Skin of body (tissue), 2 donors: ENCODE measurements around the gene NFIL3. TPM values are rescaled to one million over a fixed set of nuclear protein-coding genes. Genes with fewer than 3 reads are reported as not detected.
"Not testable (repeated sequence)": the region's sequence is repeated elsewhere in the genome, so short reads cannot be mapped to it uniquely, and the experiment has no call there.

Experiments
- DNase-seq: peaks from one replicate; lab custom pipeline; 2025; lab: John Stamatoyannopoulos, UW
- total RNA-seq: library from RNA; depleted of rRNA; stranded (reverse); fragments of >200 nt; gene quantifications from one replicate; pipeline ENCODE4 v1.2.3, GENCODE V29; 2014

NFIL3 gene
- total RNA-seq, 1 donor from 2014 or later = 52.2 TPM

DNA sequence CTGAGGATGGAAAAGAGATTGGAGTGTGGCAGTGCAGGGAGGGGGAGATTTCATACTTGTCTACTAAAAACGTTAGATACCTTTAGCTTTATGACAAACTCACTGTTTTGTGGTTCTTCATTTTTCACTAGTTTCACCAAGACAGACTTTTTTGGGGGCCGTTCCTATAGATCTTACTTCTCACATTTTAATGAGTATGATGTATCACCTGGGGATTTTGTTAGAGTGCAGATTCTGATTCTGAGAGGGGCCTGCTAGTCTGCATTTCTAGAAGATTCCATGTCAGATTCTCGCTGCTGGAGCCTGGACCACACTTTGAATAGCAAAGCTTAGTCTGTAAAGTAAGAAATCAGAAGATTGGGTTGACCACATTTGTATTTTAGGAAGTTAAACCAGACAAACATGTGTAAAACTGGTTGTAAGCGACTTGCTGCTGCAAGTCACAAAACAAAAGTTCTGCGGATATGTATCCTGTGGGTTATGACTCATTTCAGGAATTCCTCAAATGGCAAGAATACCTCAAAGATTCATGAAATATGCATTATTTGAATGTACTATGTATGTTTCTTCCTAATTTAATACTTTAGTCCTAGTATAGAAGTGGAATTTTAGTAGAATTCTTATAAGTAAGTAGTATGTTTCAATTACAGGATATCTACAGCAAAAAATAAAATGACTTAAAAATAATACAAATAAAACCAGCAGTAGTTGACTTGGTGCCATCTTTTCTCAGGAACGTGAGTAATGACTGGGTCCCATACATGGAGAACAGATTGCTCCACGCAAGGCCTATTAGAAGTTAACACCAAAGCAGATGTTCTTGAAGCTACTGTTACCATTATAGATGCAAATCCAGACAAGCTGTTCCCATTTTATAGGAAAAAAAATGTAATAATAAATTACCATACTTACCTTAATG, 27.8 kb downstream of the NFIL3 start:
- no peak for DNase-seq

DNA sequence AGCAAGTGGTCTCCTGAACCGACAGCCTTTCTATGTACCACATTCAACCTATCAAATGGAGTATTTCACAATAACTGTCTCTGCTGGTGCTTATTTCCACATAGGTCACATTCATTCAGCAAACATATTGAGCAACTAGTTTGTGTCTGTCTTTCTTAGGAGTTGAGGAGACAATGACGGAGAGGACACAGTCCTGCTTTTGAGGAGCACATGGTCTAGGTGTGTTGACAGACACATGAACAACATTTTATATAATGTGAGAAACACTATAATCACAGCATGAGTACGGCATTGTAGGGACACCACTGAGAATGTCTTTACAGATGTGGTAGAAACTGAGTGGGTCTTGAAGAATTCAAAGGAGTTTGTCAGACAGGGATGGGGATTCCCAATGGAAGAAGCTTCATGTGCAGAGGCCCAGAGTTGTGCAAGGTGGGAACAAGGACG, 28.5 kb downstream of the NFIL3 start:
- DNase-seq = no peak

DNA sequence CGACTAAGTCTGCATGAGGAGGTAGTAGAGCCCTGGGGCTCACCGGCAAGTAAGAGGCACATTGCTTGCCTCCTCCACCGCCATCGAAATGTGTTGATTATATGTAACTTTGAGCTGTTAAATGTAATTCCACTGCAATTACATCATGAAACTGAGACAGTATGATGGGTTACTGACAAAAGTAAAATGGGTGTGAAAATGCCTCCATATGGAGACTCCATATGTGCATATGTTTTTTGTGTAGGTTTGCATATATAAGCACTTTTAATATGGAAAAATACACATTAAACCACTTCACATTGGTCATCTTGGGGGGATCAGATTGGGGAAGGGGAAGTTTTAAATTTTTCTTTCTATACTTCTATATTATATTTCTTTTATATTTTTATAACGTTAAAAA, 29.8 kb downstream of the NFIL3 start:
- no peak for DNase-seq

DNA sequence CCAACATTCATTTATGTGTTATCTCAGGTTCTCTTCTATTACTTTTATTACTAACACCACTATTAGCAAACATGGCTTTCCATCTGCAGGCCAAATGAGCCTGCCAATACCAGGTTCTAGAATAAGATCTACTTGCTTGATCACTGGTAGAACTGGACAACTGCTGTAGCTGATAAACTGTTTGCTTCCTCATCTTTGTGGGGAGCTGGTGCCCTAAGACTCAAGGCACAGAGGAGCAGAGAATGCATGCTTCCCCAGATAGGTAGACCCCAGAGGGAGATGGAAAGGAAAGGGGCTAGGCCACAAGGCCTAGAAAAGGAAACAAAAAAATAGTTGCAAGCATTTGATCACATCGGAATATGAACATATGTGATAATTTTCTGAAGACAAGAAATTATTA, 31.2 kb downstream of the NFIL3 start:
- DNase-seq = no peak

DNA sequence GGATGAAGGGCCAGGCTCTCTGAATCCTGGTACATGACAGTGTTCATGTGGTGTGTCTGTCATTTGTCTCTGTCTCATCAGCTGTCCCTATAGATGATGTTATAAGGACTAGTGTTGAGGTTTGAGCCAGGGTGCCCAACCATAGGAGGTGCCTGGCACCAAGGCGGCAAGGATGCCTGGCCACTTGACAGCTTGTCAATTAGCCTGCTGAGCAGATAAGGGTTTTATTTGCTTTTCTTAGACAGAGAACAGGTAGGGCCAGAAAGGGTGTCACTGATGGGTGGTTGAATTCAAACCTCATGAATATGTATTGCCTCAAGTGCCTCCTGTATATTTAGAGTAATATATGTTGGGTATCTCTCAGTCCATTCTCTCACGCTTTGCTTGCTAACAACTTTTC, 31.8 kb downstream of the NFIL3 start:
- DNase-seq = no peak

DNA sequence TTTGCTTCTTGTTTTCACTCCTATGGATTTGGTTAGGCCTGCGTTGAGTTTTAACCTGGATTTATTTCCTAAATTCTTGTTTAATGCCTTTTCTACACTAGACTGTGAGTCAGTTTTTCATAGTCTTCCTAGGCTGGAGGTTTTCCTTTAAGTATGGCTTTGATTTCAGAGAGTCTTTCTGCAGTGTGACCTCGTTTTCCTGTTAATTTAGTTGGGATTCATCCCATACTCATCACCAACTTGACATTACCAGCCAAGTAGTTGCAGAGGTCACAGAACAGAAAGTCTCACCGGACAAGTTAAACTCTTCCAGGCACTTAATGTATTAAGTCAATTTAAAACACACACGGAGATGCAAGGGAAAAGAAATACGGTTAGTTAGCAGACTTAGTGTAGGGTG, 32.2 kb downstream of the NFIL3 start:
- no peak for DNase-seq

DNA sequence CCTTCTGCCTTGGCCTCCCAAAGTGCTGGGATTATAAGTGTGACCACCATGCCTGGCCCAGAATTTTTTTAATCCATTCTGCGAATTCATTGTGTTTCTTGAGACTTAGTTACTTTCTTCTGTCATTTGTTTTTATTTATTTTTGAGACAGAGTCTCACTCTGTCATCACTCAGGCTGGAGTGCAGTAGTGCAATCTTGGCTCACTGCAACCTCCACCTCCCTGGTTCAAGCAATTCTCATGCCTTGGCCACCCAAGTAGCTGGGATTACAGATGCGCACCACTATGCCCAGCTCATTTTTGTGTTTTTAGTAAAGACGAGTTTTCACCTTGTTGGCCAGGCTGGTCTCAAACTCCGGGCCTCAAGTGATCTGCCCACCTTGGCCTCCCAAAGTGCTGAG, 33.9 kb downstream of the NFIL3 start:
- not testable (repeated sequence) for DNase-seq

DNA sequence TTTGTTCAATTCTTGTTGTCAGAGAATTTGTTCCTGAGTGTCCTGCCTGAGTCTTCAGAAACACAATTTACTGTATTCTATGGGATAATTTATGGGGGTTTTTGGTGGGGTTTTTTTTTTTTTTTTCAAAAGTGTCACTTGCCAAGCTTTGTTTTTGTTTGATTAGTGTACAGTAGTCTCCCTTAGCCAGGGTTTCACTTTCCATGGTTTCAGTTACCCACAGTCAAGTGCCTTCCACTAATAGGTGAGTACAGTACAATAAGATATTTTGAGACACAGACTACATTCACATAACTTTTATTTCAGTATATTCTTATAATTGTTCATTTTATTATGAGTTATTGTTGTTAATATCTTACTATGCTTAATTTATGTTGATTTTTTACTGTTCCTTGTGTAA, 36.9 kb downstream of the NFIL3 start:
- DNase-seq = no peak

DNA sequence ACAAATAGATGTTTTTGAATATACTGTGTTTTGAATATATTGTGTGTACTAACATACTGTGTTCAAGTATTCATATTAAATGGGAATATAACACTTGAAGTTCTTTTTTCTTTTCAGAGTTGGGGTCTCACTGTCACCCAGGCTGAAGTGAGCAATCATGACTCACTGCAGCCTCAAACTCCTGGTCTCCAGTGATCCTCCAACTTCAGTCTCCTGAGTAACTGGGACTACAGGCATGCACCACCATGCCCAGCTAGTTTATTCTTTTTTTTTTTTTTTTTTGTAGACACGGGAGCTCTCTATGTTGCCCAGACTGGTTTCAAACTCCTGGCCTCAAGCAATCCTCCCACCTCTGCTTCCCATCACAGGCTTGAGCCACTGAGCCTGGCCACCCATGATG, 38.7 kb downstream of the NFIL3 start:
- DNase-seq = no peak

DNA sequence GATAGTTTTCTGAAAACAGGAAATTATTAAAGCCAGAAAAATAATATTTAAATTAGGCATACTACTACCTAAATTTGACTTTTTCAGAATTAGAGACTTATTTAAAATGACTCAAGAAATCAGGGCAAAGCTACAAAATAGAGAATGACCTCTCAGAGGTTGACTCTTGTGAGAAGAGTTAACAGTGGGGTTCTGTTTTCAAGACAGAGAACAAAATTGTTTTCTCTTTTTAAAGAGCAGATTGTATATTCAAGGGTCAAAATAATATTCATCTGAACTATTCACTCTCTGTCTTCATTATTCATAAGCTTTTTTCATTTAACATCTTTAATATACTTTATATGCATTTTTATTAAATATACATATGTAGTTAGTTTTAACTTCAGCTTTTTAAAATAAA, 40.1 kb downstream of the NFIL3 start:
- DNase-seq = no peak

DNA sequence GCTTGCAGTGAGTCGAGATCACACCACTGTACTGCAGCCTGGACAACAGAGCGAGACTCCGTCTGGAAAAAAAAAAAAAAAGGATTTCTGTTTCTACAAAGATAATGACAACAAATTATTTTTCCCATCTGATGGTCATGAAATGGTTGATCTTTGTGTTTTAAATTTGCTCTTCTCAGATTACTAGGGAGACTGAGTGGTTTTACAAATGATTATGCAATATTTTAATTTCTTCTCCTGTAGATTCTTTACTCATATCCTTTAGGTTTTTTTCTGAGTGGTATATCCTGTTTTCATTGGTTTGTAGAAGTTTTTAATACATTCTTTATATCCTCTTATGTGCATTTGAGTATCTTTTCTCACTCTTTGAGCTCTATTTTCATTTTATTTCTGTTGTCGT, 41.3 kb downstream of the NFIL3 start:
- no peak for DNase-seq

DNA sequence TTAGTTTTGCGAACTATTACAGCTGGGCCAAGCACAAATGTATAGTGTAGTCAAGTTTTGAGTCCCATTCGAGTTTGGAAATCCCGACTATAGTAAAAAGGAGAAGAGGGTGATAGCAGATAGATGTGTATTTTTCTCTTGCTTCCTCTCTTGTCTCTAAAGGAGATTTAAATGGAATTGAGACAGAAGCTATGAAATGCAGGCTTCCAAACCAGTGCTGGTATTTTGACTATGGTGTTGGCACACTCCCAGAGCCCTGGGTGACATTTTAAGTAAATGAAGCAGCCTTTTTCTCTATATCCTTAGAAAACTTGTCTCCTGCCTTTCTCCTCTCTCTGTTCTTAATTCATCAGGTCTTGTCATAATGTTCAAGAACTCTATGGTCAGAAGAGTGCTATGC, 44.2 kb downstream of the NFIL3 start:
- DNase-seq = no peak

DNA sequence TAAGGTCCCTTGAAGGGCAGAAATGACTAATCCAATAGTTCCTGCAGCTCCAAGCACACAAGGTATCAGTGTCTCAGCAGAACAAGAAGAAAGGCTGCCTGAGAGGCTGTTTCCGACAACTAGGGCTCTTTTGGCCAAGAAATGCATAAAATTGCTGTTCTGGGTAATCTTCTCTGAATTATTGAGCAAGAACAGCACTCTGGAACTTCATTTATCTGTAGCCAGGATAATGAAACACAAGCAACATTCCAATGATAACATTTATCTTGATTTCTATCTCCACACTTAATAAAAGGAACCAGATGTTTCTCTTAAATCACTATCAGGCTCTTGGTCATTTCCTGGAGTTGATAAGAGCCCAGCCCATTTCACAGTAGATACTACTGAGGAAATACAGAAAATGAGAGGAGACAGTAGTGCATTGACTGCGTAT, 44.9 kb downstream of the NFIL3 start:
- peak; percentile 59 for DNase-seq

DNA sequence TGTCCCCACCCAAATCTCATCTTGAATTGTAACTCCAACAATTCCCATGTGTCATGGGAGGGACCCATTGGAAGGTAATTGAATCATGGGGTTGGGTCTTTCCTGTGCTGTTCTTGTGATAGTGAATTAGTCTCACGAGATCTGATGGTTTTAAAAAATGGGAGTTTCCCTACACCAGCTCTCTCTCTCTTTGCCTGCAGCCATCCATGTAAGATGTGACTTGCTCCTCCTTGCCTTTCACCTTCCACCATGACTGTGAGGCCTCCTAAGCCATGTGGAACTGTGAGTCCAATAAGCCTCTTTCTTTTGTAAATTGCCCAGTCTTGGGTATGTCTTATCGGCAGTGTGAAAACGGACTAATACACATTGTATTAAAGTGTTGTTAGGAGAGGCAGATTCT, 45.6 kb downstream of the NFIL3 start:
- DNase-seq = not testable (repeated sequence)

DNA sequence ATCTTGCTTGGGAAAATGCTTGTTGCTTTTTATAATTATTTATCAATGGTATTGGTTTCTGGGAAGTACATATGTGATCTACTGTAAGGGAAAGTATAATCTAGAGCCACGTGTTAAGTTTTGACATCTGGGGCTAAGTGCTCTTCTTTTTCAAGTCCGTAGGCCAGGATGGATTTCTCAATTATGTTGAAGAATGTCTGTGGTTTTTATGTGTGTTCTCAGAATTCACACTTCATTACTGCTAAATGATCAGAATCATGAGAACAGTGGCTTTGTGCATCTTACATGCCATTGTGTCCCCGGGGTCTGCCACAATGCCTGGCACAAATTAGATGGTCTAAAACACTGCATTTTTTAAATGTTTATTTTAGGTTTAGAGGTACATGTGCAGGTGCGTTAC, 47.4 kb downstream of the NFIL3 start:
- no peak for DNase-seq

DNA sequence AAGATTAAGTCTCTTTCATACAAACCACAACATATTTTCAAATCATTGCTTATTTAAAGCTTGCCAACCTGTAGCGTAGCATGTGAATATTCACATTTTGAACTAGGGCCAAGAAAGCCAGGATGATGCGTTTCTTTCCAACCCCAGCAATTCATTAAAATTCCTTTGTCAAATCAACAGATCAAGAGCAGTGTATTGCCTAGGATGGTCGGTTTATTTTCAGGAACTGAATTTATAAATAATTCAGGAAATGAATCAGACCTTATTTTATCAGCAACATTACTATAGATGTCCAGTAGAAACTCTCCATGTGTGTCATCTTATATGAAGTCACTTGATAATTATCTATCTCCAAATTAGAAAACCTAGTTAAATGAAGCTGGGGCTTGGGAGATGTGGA, 48.7 kb downstream of the NFIL3 start:
- DNase-seq = no peak

DNA sequence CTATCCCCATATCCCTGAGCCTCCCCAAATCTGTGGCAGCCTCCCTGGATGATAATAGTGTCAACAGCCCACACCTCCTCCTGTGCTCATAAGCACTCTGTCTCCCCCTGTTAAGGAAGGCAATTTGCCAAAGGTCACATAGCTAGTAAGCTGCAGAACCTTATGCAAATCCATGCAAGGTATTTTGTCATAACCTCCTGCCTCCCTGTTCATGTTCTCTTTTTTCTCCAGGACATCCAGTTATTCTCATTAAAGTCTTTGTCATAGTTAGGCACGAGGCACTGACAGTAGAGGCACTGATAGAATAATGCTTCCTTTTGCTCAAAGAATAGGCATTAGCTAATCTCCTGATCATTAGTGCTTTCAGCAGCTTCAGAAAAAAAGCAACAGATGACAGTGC, 51.7 kb downstream of the NFIL3 start:
- no peak for DNase-seq

DNA sequence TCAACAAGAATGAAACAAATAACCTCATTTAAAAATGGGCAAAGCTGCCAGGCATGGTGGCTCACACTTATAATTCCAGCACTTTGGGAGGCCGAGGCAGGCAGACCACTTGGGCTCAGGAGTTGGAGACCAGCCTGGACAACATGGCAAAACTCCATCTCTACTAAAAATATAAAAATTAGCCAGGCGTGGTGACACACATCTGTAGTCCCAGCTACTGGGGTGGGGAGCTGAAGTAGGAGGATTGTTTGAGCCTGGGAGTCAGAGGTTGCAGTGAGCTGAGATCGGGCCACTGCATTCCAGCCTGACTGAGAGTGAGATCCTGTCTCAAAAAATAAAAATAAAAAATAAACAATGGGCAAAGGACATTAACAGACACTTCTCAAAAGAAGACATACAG, 53.6 kb downstream of the NFIL3 start:
- not testable (repeated sequence) for DNase-seq

DNA sequence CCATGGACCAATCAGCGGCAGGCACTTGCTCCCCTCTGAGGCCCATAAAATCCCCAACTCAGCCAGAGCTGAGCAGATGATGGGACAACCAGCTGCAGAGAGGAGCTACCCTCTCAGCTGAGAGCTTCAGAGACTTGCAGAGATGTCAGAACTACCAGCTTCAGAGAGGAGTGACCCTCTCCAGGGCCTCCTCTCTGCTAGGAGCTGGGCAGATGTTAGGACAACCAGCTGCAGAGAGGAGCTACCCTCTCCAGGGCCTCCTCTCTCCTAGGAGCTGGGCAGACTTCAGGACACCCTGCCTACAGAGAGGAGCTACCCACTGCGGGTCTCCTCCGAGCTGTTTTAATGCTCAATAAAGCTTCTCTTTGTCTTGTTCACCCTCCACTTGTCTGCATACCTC, 58.9 kb downstream of the NFIL3 start:
- DNase-seq = no peak

DNA sequence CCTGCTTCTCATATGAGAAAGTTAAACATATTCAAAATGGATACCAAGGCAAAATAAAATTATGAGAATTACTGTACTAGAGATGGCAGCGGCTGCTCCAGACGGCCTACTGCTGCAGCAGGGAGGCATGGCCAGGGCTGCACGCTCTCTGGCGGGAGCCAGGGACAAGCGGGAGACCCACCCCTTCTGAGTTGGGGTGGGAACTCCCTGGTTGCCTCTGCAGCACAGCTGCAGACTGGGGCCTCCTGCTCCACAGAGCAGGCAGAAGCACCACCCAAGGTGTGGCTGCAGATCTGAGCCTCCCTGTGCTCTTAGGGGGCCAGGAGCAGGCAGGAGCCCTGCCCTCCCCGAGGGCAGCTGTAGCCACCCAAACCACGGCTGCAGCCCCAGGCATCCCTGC, 59.6 kb downstream of the NFIL3 start:
- no peak for DNase-seq

DNA sequence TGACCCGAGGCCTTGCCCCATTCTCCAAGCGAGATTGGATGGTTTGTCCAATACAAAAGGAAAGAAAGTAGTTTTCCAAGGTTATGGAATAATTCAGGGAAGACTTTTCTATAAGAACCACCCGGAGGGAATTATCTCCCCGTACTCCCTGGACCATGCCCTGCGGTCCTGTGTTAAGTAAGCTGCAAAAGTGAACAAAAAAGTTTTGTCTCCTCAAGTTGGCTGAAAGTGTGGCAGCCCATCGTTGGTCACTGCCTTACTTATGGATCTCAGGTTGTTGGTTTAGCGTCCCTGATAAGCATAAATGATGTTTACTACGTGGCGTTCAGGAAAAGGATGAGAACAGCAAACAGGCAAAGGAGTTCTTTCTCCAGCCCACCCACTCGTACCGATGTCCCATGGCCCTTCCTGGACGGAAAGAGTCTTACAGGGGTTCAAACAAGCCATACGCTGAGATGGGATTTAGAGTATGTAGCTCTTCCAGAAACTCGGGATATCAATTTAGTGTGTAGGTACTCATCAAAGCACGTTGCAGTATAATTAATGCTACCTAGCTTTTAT, 61.5 kb downstream of the NFIL3 start:
- DNase-seq = no peak

DNA sequence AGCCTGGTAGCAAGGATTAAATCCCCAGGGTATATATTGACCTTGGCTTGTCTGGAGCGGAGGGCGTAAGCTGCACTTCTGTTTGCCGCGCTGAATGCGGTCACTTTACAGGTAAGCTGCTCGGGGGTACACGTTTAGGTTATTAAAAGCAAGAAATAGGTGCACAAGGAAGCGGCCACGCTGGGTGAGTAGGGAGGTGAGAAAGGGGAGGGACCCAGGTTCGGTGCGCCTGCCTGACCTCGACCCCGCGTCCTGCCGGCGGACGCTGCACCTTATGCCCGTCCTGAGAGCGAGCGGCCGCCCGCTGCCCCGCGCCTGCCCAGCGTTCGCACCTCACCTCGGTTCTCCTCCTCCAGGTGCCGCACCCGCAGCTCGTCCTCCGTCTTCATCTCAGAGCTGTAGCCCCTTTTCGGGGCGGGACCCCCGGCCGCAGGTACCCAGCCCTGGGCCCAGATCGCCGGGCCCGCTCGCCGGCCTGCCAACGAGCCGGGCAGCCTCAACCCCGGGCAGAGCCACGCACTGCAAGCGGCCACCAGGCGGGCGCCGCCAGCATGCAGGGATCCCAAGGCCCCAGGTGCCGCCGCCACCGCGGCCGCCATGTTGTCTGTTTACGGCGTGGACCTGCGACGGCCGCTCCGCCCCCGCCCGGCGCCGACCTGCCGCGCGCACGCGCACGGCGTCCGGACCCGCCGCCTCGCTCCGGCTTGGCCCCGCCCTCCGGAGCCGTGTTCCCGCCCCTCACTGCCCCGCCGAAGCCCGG, 62.2 kb downstream of the NFIL3 start, which contains the start of gene AUH:
Gene AUH, minus strand, starts transcription at position 628 of the 760 bp plus-strand sequence. Its CDS starts 29 bp downstream, at position 599.
- DNase-seq = peak; percentile 38
